Keratinocyte (primary cell): ENCODE results near the gene CALCB. TPM values are rescaled to one million over a fixed set of nuclear protein-coding genes. Genes with fewer than 3 reads are reported as not detected.

Experiments
- DNase-seq: peaks from one replicate; pipeline ENCODE4 v3.0.0-alpha.2; 2011; ENCODE audit warnings: low read depth, missing footprints, low spot score
- FAIRE-seq: peaks from 2 replicates; lab custom pipeline; 2011; peaks lifted over from hg19 to GRCh38; lab: Jason Lieb, UNC
- H2AFZ ChIP-seq: 2 replicates; pipeline ENCODE4 v1.6.0; 2012; ENCODE audit warnings: low read length, control low read depth, inconsistent platforms; ENCODE audit not compliant: control insufficient read depth
- H3K27ac ChIP-seq: 2 replicates; pipeline ENCODE4 v1.5.1; 2011; ENCODE audit warnings: low read length; ENCODE audit not compliant: control insufficient read depth, insufficient read depth
- H3K27me3 ChIP-seq: 3 replicates; pipeline ENCODE4 v1.6.0; 2011; ENCODE audit warnings: low read length; ENCODE audit not compliant: control insufficient read depth, insufficient read depth; ENCODE audit errors: extremely low read depth
- H3K36me3 ChIP-seq, 2 experiments: 2 replicates in 1 of 2; 3 replicates in 1 of 2; pipeline ENCODE4 v1.5.1; 2011; ENCODE audit warnings: low read length in 2 of 2, mild to moderate bottlenecking in 1 of 2; ENCODE audit not compliant: control insufficient read depth in 2 of 2, insufficient read depth in 2 of 2; ENCODE audit errors: extremely low read depth in 1 of 2
- H3K4me1 ChIP-seq: 3 replicates; pipeline ENCODE4 v1.5.1; 2011; ENCODE audit warnings: low read length; ENCODE audit not compliant: control insufficient read depth, insufficient read depth; ENCODE audit errors: extremely low read depth
- H3K4me2 ChIP-seq: 3 replicates; pipeline ENCODE4 v1.6.0; 2011; ENCODE audit warnings: low read depth, low read length; ENCODE audit not compliant: control insufficient read depth, insufficient read depth; ENCODE audit errors: extremely low read depth
- H3K4me3 ChIP-seq, 3 experiments: fragments of 200-600 bp in 1 of 3; sonication (generic) in 1 of 3; 2 replicates in 2 of 3; 3 replicates in 1 of 3; pipeline ENCODE4 v1.5.1; 2011 to 2016; ENCODE audit warnings: low read length in 3 of 3, mild to moderate bottlenecking in 3 of 3, control low read depth in 2 of 3, inconsistent platforms in 1 of 3, low read depth in 1 of 3, mixed read lengths in 1 of 3, mixed run types in 1 of 3, moderate library complexity in 1 of 3; ENCODE audit not compliant: control insufficient read depth in 2 of 3, insufficient read depth in 2 of 3; ENCODE audit errors: extremely low read depth in 1 of 3
- H3K79me2 ChIP-seq: 2 replicates; pipeline ENCODE4 v1.6.0; 2012; ENCODE audit warnings: low read length; ENCODE audit not compliant: control insufficient read depth, insufficient read depth
- H3K9ac ChIP-seq: 3 replicates; pipeline ENCODE4 v1.6.0; 2011; ENCODE audit warnings: low read length; ENCODE audit not compliant: control insufficient read depth, insufficient read depth; ENCODE audit errors: extremely low read depth
- H3K9me1 ChIP-seq: 3 replicates; pipeline ENCODE4 v1.6.0; 2011; ENCODE audit warnings: low read length; ENCODE audit not compliant: control insufficient read depth, insufficient read depth; ENCODE audit errors: extremely low read depth
- H3K9me3 ChIP-seq: 2 replicates; pipeline ENCODE4 v1.5.1; 2012; ENCODE audit warnings: low read depth, low read length; ENCODE audit not compliant: control insufficient read depth
- H4K20me1 ChIP-seq: 3 replicates; pipeline ENCODE4 v1.6.0; 2011; ENCODE audit warnings: low read length; ENCODE audit not compliant: control insufficient read depth, insufficient read depth; ENCODE audit errors: extremely low read depth
- CTCF ChIP-seq, 3 experiments: IDR thresholded peaks in 1 of 3; conservative IDR thresholded peaks in 1 of 3; optimal IDR thresholded peaks in 1 of 3; 2 replicates in 2 of 3; 3 replicates in 1 of 3; pipeline versions ENCODE3 to v1.5.1; 2011; ENCODE audit warnings: low read length in 3 of 3, mild to moderate bottlenecking in 3 of 3, moderate library complexity in 2 of 3, control low read depth in 1 of 3, inconsistent platforms in 1 of 3; ENCODE audit not compliant: insufficient read depth in 2 of 3; ENCODE audit errors: extremely low read depth in 1 of 3
- EZH2 ChIP-seq: IDR thresholded peaks from one replicate; pipeline ENCODE4 v1.6.1; 2012; ENCODE audit warnings: inconsistent platforms, mild to moderate bottlenecking, low read length, moderate library complexity
- dilution Hi-C: fragments of 300-500 bp; cut with MboI; formaldehyde crosslinking; loops from one replicate; pipeline ENCODE4 v1.7.0; 2020; ENCODE audit warnings: low sequenced_read_pairs; ENCODE audit not compliant: extremely low pct_ligation_motif_present
- polyA plus RNA-seq, 5 experiments: library from polyadenylated mRNA; depleted of rRNA in 3 of 5; stranded (reverse) in 3 of 5; stranded (forward) in 1 of 5; unstranded in 1 of 5; fragments of >200 nt; gene quantifications; 1 replicate in 1 of 5; 2 replicates in 3 of 5; 3 replicates in 1 of 5; pipeline versions ENCODE4 v1.2.1 to v1.2.3, GENCODE V29; 2011 to 2012; ENCODE audit warnings: missing spikeins in 2 of 5, low read depth in 1 of 5, low replicate concordance in 1 of 5

Gene CALCB
- polyA plus RNA-seq, 1 donor (not counting 4 experiments of a cell fraction or from before 2014, with no cell fraction given), result not detected

- Histone ChIP-seq H3K4me1 (peaks cover 19% of the 10 kb centered on the region), H3K27ac (no peak overlapping the region), H3K4me3 (no peak overlapping the region), H3K9me1 (no peaks in the 10 kb centered on the region), H3K4me2 (no peak overlapping the region), H3K9ac (no peak overlapping the region), H3K9me3 (no peaks in the 10 kb centered on the region), H3K79me2 (no peaks in the 10 kb centered on the region), H3K36me3 (no peaks in the 10 kb centered on the region), H2AFZ (no peak overlapping the region), H4K20me1 (no peaks in the 10 kb centered on the region), H3K27me3 (no peaks in the 10 kb centered on the region)
- peak; percentile 84 for FAIRE-seq
- no peak for TF ChIP-seq EZH2
- no peak for TF ChIP-seq CTCF (optimal IDR thresholded peaks at IDR 0.05 in 1 of 3, IDR thresholded peaks at IDR 0.05 in 1 of 3, conservative IDR thresholded peaks at IDR 0.05 in 1 of 3; ENCODE audit: extremely low read depth in 1 of 3, insufficient read depth in 2 of 3, low read length in 3 of 3)
- DNase-seq, result no peak
- dilution Hi-C loops, result no loop called here
Observed at GRCh38 chr11:15127341-15127740, 53.9 kb downstream of the CALCB start.

Other genes starting within 250 kb of the CALCB start
- gene CYP2R1, start 181.4 kb upstream of the CALCB start, polyA plus RNA-seq, result 6.5 to 15.5 TPM (median 14.4 TPM) in 3 replicates
- gene CALCA, start 101.2 kb upstream of the CALCB start, polyA plus RNA-seq, result not detected in 3 replicates
- 0.08 to 0.15 TPM (median 0.13 TPM) in 3 replicates for gene INSC, start 41.3 kb downstream of the CALCB start, polyA plus RNA-seq